IMR-90 (cell line): Measurements from ENCODE around the gene C9orf50. TPM values are rescaled to one million over a fixed set of nuclear protein-coding genes. Genes with fewer than 3 reads are reported as not detected.
"Not testable (repeated sequence)": the region's sequence is repeated elsewhere in the genome, so short reads cannot be mapped to it uniquely, and the experiment has no call there.

Experiments used
- ATAC-seq: fragments of 200-7000 bp; cut with Tn5 transposase; 2 replicates; pipeline ENCODE4 v1.9.1; 2020; ENCODE audit warnings: low read depth, mild to moderate bottlenecking, moderate library complexity
- BruUV-seq: library from RNA; stranded (reverse); fragments of 400-500 nt; replicated peaks from 2 replicates; lab custom pipeline; 2021; lab: Mats Ljungman, UMichigan
- CTCF ChIA-PET: fragments of 300-600 bp; formaldehyde crosslinking; extraction: SDS; loops from one replicate; lab custom pipeline; 2021; ENCODE audit warnings: antibody characterized with exemption; lab: Yijun Ruan, JAX
- POLR2A ChIA-PET: fragments of 300-600 bp; sonication (Branson Sonifier 250); formaldehyde crosslinking; loops from one replicate; lab custom pipeline; 2022; ENCODE audit warnings: antibody characterized with exemption; ENCODE audit not compliant: unreplicated experiment; lab: Charles Lee
- DNase-seq: peaks from one replicate; pipeline ENCODE4 v3.0.0; 2013
- H2AFZ ChIP-seq: replicated peaks from 2 replicates; pipeline ENCODE3; 2013; ENCODE audit warnings: low read length, mild to moderate bottlenecking; ENCODE audit not compliant: poor library complexity
- H2AK5ac ChIP-seq: 2 replicates; pipeline ENCODE4 v1.6.1; 2013; ENCODE audit warnings: low read depth, low read length, inconsistent platforms
- H2AK9ac ChIP-seq: replicated peaks from 2 replicates; pipeline ENCODE3; 2013; ENCODE audit warnings: mild to moderate bottlenecking, low read depth, low read length, moderate library complexity; ENCODE audit not compliant: poor library complexity
- H2BK120ac ChIP-seq: 2 replicates; pipeline ENCODE4 v1.6.1; 2013; ENCODE audit warnings: low read depth, low read length, inconsistent platforms
- H2BK15ac ChIP-seq: 3 replicates; pipeline ENCODE4 v1.6.1; 2013; ENCODE audit warnings: low read depth, low read length, inconsistent platforms
- H2BK20ac ChIP-seq: 2 replicates; pipeline ENCODE4 v1.6.1; 2013; ENCODE audit warnings: low read depth, mild to moderate bottlenecking, inconsistent platforms, low read length, moderate library complexity
- H2BK5ac ChIP-seq: 2 replicates; pipeline ENCODE4 v1.6.1; 2013; ENCODE audit warnings: mild to moderate bottlenecking, low read depth, low read length, inconsistent platforms; ENCODE audit not compliant: poor library complexity, severe bottlenecking
- H3K14ac ChIP-seq: replicated peaks from 2 replicates; pipeline ENCODE4 v1.6.1; 2013; ENCODE audit warnings: low read depth, low read length, inconsistent platforms
- H3K18ac ChIP-seq: 2 replicates; pipeline ENCODE4 v1.6.1; 2013; ENCODE audit warnings: low read depth, low read length, control low read depth
- H3K23ac ChIP-seq: 2 replicates; pipeline ENCODE4 v1.6.1; 2013; ENCODE audit warnings: low read depth, low read length, inconsistent platforms
- H3K27ac ChIP-seq: 2 replicates; pipeline ENCODE4 v1.5.1; 2013; ENCODE audit warnings: mild to moderate bottlenecking, control low read depth, low read length; ENCODE audit not compliant: insufficient read depth
- H3K27me3 ChIP-seq: 2 replicates; pipeline ENCODE4 v1.6.1; 2013; ENCODE audit warnings: low read length; ENCODE audit not compliant: control insufficient read depth, insufficient read depth
- H3K36me3 ChIP-seq: 2 replicates; pipeline ENCODE4 v1.6.1; 2013; ENCODE audit warnings: low read length, mixed read lengths; ENCODE audit not compliant: control insufficient read depth, insufficient read depth
- H3K4ac ChIP-seq: 2 replicates; pipeline ENCODE4 v1.6.1; 2013; ENCODE audit warnings: low read depth, low read length, inconsistent platforms
- H3K4me1 ChIP-seq: 2 replicates; pipeline ENCODE4 v1.6.1; 2013; ENCODE audit warnings: low read length, mixed read lengths; ENCODE audit not compliant: control insufficient read depth, insufficient read depth
- H3K4me2 ChIP-seq: 2 replicates; pipeline ENCODE4 v1.6.1; 2013; ENCODE audit warnings: low read depth, mild to moderate bottlenecking, control low read depth, low read length, moderate library complexity
- H3K4me3 ChIP-seq: 2 replicates; pipeline ENCODE4 v1.5.1; 2013; ENCODE audit warnings: low read depth, mild to moderate bottlenecking, control low read depth, low read length, moderate library complexity; ENCODE audit not compliant: insufficient read depth
- H3K56ac ChIP-seq: 2 replicates; pipeline ENCODE4 v1.6.1; 2013; ENCODE audit warnings: low read length, inconsistent platforms; ENCODE audit not compliant: insufficient read depth; ENCODE audit errors: extremely low read depth
- H3K79me1 ChIP-seq, 2 experiments: 2 replicates each; pipeline ENCODE4 v1.6.1; 2013; ENCODE audit warnings: low read length in 2 of 2, inconsistent platforms in 1 of 2, low read depth in 1 of 2
- H3K9ac ChIP-seq: 2 replicates; pipeline ENCODE4 v1.6.1; 2013; ENCODE audit warnings: low read depth, low read length, control low read depth
- H3K9me1 ChIP-seq: 2 replicates; pipeline ENCODE4 v1.6.1; 2013; ENCODE audit warnings: low read length, inconsistent platforms; ENCODE audit not compliant: insufficient read depth
- H3K9me3 ChIP-seq: 2 replicates; pipeline ENCODE4 v1.6.1; 2013; ENCODE audit warnings: low read length; ENCODE audit not compliant: control insufficient read depth, insufficient read depth
- H4K20me1 ChIP-seq: 2 replicates; pipeline ENCODE4 v1.6.1; 2013; ENCODE audit warnings: low read length, inconsistent platforms; ENCODE audit not compliant: insufficient read depth
- H4K5ac ChIP-seq: 2 replicates; pipeline ENCODE4 v1.6.1; 2013; ENCODE audit warnings: mild to moderate bottlenecking, low read depth, low read length, control low read depth
- H4K8ac ChIP-seq, 2 experiments: 2 replicates each; pipeline ENCODE4 v1.6.1; 2013; ENCODE audit warnings: low read depth in 2 of 2, low read length in 2 of 2, control low read depth in 1 of 2, inconsistent platforms in 1 of 2
- H4K91ac ChIP-seq: 2 replicates; pipeline ENCODE4 v1.6.1; 2013; ENCODE audit warnings: low read depth, low read length, inconsistent platforms; ENCODE audit not compliant: insufficient read depth
- CHD1 ChIP-seq: IDR thresholded peaks from 2 replicates; pipeline ENCODE4 v1.6.1; 2012; ENCODE audit warnings: low read depth, low read length, improper control_type of control experiment
- MAZ ChIP-seq: IDR thresholded peaks from 2 replicates; pipeline ENCODE4 v1.6.1; 2012; ENCODE audit warnings: low read depth, mild to moderate bottlenecking, low read length, improper control_type of control experiment, moderate library complexity, borderline replicate concordance
- POLR2A ChIP-seq: IDR thresholded peaks from 2 replicates; pipeline ENCODE4 v1.6.1; 2012; ENCODE audit warnings: mild to moderate bottlenecking, low read depth, low read length
- SMC3 ChIP-seq: fragments of 150-350 bp; IDR thresholded peaks from 2 replicates; pipeline ENCODE4 v1.6.1; 2016; ENCODE audit warnings: low read depth, mild to moderate bottlenecking, antibody characterized with exemption, low read length, moderate library complexity
- WGBS, 2 experiments: methylation state at CpG; one replicate each; pipeline versions ENCODE4 v1.1.5 to v1.1.7; 2013; ENCODE audit warnings: missing lambda C conversion rate in 2 of 2; ENCODE audit not compliant: insufficient read length in 1 of 2; ENCODE audit errors: extremely low coverage in 2 of 2; 5-methylcytosine and 5-hydroxymethylcytosine counted together
- dilution Hi-C: fragments of 300-500 bp; cut with HindIII; formaldehyde crosslinking; loops from one replicate; pipeline ENCODE4 v1.14.3; 2018; ENCODE audit warnings: low sequenced_read_pairs; ENCODE audit not compliant: unreplicated experiment
- in situ Hi-C: fragments of 300-500 bp; cut with MboI; formaldehyde crosslinking; loops from 3 replicates; pipeline ENCODE4 v1.14.3; 2019; ENCODE audit warnings: low sequenced_read_pairs, inconsistent platforms, mixed read lengths
- intact Hi-C: fragments of 100-400 bp; cut with micrococcal nuclease; formaldehyde crosslinking; loops from 2 replicates; pipeline ENCODE4 v1.10.0; 2022
- polyA plus RNA-seq, 3 experiments: library from polyadenylated mRNA; depleted of rRNA; stranded (reverse); fragments of >200 nt; gene quantifications; 2 replicates each; pipeline ENCODE4 v1.2.3, GENCODE V29; 2012; ENCODE audit warnings: low replicate concordance in 1 of 3
- total RNA-seq: library from RNA; depleted of rRNA; stranded (reverse); fragments of >200 nt; gene quantifications from 2 replicates; pipeline ENCODE4 v1.2.3, GENCODE V29; 2012
- TF ChIP-seq, protein P1 (sequence below): fragments of 150-350 bp; IDR thresholded peaks from 2 replicates; pipeline ENCODE4 v1.6.1; 2016; ENCODE audit warnings: low read depth, mild to moderate bottlenecking, low read length, moderate library complexity, borderline replicate concordance

C9orf50 gene
- total and polyA plus RNA-seq, 2 of the 4 experiments (the other 2 are of a cell fraction) = 0.09 TPM; not detected in 1

DNA sequence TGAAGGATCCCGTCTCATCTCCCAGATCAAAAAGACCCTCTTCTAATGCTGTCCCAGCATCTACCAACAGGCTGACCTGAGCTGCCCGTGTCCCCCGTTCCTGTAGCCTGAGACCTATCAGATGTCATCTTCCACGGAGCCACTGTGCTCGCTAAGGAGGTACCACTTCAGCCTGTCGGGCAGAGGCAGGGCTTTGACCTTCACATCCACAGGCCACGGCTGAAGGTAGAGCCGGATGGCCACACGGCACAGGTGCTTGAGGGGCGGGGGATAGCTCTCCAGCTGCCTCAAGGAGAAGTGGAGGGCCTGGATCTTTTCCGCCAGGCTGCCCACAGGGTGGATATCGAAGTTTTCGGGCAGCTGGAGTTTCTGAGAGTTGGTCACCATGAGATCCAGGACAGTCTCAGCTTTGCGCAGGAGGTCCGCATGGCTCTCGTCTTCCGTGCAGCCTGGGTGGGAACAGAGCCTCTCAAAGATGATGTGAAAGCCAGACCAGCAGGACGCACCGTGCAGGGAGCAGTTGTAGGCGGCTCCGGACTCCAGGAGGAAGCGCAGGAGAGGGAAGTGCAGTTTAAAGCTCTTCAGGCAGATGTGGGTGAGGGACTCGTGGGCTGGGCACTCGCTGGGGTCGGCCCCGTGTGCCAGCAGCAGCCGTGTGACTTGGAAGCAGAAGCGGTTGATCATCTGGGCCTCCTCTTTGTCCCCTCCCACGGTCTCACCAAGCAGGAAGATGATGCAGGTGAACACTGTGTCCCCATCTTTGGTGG, 17.0 kb upstream of the C9orf50 start (continued):
- no peak for TF ChIP-seq MAZ

DNA sequence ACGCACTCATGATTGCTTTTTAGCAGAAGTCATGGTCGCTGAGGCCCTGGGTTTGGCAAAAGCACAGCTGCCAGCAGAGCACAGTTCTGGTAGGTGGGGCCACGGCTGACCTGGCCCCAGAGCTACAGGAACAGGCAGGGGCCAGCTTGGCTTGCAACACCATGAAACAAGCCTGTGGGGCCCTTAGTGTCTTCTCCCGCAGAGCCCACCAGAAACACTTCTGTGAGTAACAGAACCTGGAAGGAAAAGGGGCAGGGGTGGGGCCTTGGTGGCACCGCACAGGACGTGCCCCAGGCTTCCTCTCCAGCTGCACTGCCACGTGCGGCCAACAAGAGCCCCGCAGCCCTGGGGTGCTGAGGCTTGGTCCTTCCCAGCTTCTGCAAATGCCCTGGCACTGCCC, 16.2 kb upstream of the C9orf50 start:
- peaks cover 17 to 89% of the 10 kb centered on the region in 2 experiments for H3K79me1 ChIP-seq
- CTCF ChIA-PET = interaction anchor here (0.8 kb wide), 1 partner anchor 14 kb away, joined by 3 read pairs; no protein-coding TSS in a partner anchor
- H2BK20ac ChIP-seq = no peak overlapping the region
- H4K5ac ChIP-seq = no peak overlapping the region
- POLR2A ChIA-PET = no interaction called here
- H3K14ac ChIP-seq = no peak overlapping the region
- H2BK15ac ChIP-seq = no peak overlapping the region
- TF ChIP-seq CHD1 (no peak), POLR2A (no peak), SMC3 (no peak)
- TF ChIP-seq, protein P1, sequence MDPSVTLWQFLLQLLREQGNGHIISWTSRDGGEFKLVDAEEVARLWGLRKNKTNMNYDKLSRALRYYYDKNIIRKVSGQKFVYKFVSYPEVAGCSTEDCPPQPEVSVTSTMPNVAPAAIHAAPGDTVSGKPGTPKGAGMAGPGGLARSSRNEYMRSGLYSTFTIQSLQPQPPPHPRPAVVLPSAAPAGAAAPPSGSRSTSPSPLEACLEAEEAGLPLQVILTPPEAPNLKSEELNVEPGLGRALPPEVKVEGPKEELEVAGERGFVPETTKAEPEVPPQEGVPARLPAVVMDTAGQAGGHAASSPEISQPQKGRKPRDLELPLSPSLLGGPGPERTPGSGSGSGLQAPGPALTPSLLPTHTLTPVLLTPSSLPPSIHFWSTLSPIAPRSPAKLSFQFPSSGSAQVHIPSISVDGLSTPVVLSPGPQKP = no peak
- H4K8ac ChIP-seq = no peak overlapping the region
- no peak overlapping the region for H2AK9ac ChIP-seq
- H3K4me2 ChIP-seq = no peak overlapping the region
- H3K23ac ChIP-seq = no peak overlapping the region
- no peaks in the 10 kb centered on the region for H3K9me3 ChIP-seq
- no peak overlapping the region for H3K27ac ChIP-seq
- DNase-seq (no peak), ATAC-seq (no peak)
- H2BK120ac ChIP-seq = no peak overlapping the region
- intact Hi-C loops = no loop called here
- peaks cover 89% of the 10 kb centered on the region for H4K20me1 ChIP-seq
- H3K18ac ChIP-seq = no peak overlapping the region
- dilution Hi-C loops = no loop called here
- in situ Hi-C loops = no loop called here
- H3K4me3 ChIP-seq = no peak overlapping the region
- H3K9me1 ChIP-seq = peaks cover 8% of the 10 kb centered on the region; the same call in 1 of the 2 replicates
- no peak overlapping the region for H3K4ac ChIP-seq
- peaks cover 18% of the 10 kb centered on the region for H3K4me1 ChIP-seq
- no TSS peak for BruUV-seq
- no peak overlapping the region for H2BK5ac ChIP-seq
- no peak overlapping the region for H2AK5ac ChIP-seq
- H3K9ac ChIP-seq = no peak overlapping the region
- no peak overlapping the region for H4K91ac ChIP-seq
- no peak overlapping the region for H3K56ac ChIP-seq
- no peak overlapping the region for H2AFZ ChIP-seq
- H3K36me3 ChIP-seq = peaks cover 62% of the 10 kb centered on the region
- no peaks in the 10 kb centered on the region for H3K27me3 ChIP-seq
- 96% methylated on average over 6 of the region's 9 CpGs; no CpG with 5 or more reads in 1 of the 2 experiments for WGBS, 2 experiments

GRCh38 chr9:129636343-129636742, 15.4 kb upstream of the C9orf50 start:
- H3K27me3 ChIP-seq, H3K4ac ChIP-seq, H4K8ac ChIP-seq, H3K9me3 ChIP-seq, POLR2A ChIA-PET, DNase-seq, ATAC-seq, H4K91ac ChIP-seq, H2BK15ac ChIP-seq, H2BK5ac ChIP-seq, H3K4me2 ChIP-seq, H2AFZ ChIP-seq, H4K5ac ChIP-seq, H3K56ac ChIP-seq, BruUV-seq, H2AK5ac ChIP-seq, H3K27ac ChIP-seq, H3K9ac ChIP-seq, H3K4me3 ChIP-seq, H2BK120ac ChIP-seq, H2BK20ac ChIP-seq, intact Hi-C loops, H3K23ac ChIP-seq, in situ Hi-C loops, CTCF ChIA-PET, H3K14ac ChIP-seq, H3K18ac ChIP-seq, dilution Hi-C loops, H2AK9ac ChIP-seq: not testable (repeated sequence)
- Histone ChIP-seq H4K20me1 (peaks cover 94% of the 10 kb centered on the region), H3K36me3 (peaks cover 67% of the 10 kb centered on the region), H3K79me1 (peaks cover 20 to 96% of the 10 kb centered on the region in 2 experiments), H3K4me1 (peaks cover 26% of the 10 kb centered on the region), H3K9me1 (peaks cover 15% of the 10 kb centered on the region)
- 92% methylated on average over 2 of the region's 10 CpGs; no CpG with 5 or more reads in 1 of the 2 experiments for WGBS, 2 experiments
